HepG2 (cell line): Measurements from ENCODE around the gene TNP2. TPM values are rescaled to one million over a fixed set of nuclear protein-coding genes. Genes with fewer than 3 reads are reported as not detected.

Source experiments
- ARID4A ChIP-seq: sonication (generic); formaldehyde crosslinking; IDR thresholded peaks from 2 replicates; pipeline ENCODE4 v1.5.0; 2020; ENCODE audit warnings: mild to moderate bottlenecking, missing genetic modification reagents, borderline replicate concordance
- DNMT3B ChIP-seq: conservative IDR thresholded peaks from 2 replicates; pipeline ENCODE4 v1.6.1; 2016; ENCODE audit warnings: missing biosample characterization, control low read depth
- FOSL2 ChIP-seq: sonication (generic); formaldehyde crosslinking; IDR thresholded peaks from 2 replicates; pipeline ENCODE4 v1.4.0; 2020; ENCODE audit warnings: missing genetic modification reagents
- GPBP1L1 ChIP-seq: sonication (generic); formaldehyde crosslinking; IDR thresholded peaks from 2 replicates; pipeline ENCODE4 v1.5.0; 2020; ENCODE audit warnings: mild to moderate bottlenecking, missing genetic modification reagents
- MATR3 ChIP-seq: sonication (generic); formaldehyde crosslinking; IDR thresholded peaks from 2 replicates; pipeline ENCODE4 v1.4.0; 2020; ENCODE audit warnings: missing genetic modification reagents
- MED8 ChIP-seq: sonication (generic); formaldehyde crosslinking; IDR thresholded peaks from 2 replicates; pipeline ENCODE4 v1.8.1; 2023; ENCODE audit warnings: mild to moderate bottlenecking, missing genetic modification reagents; ENCODE audit not compliant: insufficient replicate concordance
- MYC ChIP-seq: sonication (generic); formaldehyde crosslinking; IDR thresholded peaks from 2 replicates; pipeline ENCODE4 v1.9.0; 2021; ENCODE audit warnings: missing genetic modification reagents, borderline replicate concordance
- NFE2 ChIP-seq: sonication (generic); formaldehyde crosslinking; IDR thresholded peaks from 2 replicates; pipeline ENCODE4 v1.4.0; 2020; ENCODE audit warnings: missing genetic modification reagents
- SAP130 ChIP-seq: IDR thresholded peaks from 2 replicates; pipeline ENCODE4 v1.6.1; 2016; ENCODE audit warnings: low read depth
- SOX5 ChIP-seq: IDR thresholded peaks from 2 replicates; pipeline ENCODE4 v1.6.1; 2016; ENCODE audit warnings: borderline replicate concordance
- ZBTB43 ChIP-seq: sonication (generic); formaldehyde crosslinking; conservative IDR thresholded peaks from 2 replicates; pipeline ENCODE4 v1.4.0; 2020; ENCODE audit warnings: missing genetic modification reagents
- ZFP82 ChIP-seq: sonication (generic); formaldehyde crosslinking; IDR thresholded peaks from 2 replicates; pipeline ENCODE4 v1.5.1; 2020; ENCODE audit warnings: mild to moderate bottlenecking, missing genetic modification reagents, borderline replicate concordance
- ZNF142 ChIP-seq: sonication (generic); formaldehyde crosslinking; IDR thresholded peaks from 2 replicates; pipeline ENCODE4 v1.4.0; 2020; ENCODE audit warnings: missing genetic modification reagents
- ZNF205 ChIP-seq: IDR thresholded peaks from 2 replicates; pipeline ENCODE4 v1.6.1; 2018; ENCODE audit warnings: missing biosample characterization, missing genetic modification reagents
- ZNF235 ChIP-seq: sonication (generic); formaldehyde crosslinking; IDR thresholded peaks from 2 replicates; pipeline ENCODE4 v1.8.1; 2023; ENCODE audit warnings: mild to moderate bottlenecking, missing genetic modification reagents, borderline replicate concordance
- ZNF576 ChIP-seq: sonication (generic); formaldehyde crosslinking; IDR thresholded peaks from 2 replicates; pipeline ENCODE4 v1.4.0; 2020; ENCODE audit warnings: mild to moderate bottlenecking, missing genetic modification reagents
- ZSCAN31 ChIP-seq: sonication (generic); formaldehyde crosslinking; IDR thresholded peaks from 2 replicates; pipeline ENCODE4 v1.5.0; 2020; ENCODE audit warnings: low read depth, mild to moderate bottlenecking, missing genetic modification reagents
- polyA plus RNA-seq, 8 experiments: library from polyadenylated mRNA; depleted of rRNA in 3 of 8; stranded (reverse) in 7 of 8; unstranded in 1 of 8; fragments of >200 nt; fragmentation: Illumina TruSeq in 4 of 8; extraction: Trizol in 4 of 8; gene quantifications; 2 replicates each; pipeline versions ENCODE4 v1.2.1 to v1.2.3, GENCODE V29; 2011 to 2016; ENCODE audit warnings: low read depth in 4 of 8, missing spikeins in 1 of 8, mixed read lengths in 1 of 8; ENCODE audit not compliant: insufficient read depth in 1 of 8
- total RNA-seq, 5 experiments: library from RNA; depleted of rRNA; stranded (reverse); fragments of >200 nt; fragmentation: Illumina TruSeq; extraction: Trizol; gene quantifications; 2 replicates each; pipeline ENCODE4 v1.2.3, GENCODE V29; 2016; ENCODE audit warnings: low read depth in 1 of 5

Gene TNP2
- total and polyA plus RNA-seq, 2 of the 13 experiments (the other 11 are each of a cell fraction or from before 2014, with no cell fraction given): not detected

GRCh38 chr16:11235703-11235991, 33.5 kb downstream of the TNP2 start (continued):
- TF ChIP-seq ZNF142 (CRISPR knock-in tag) (no peak), DNMT3B (peak; percentile 52; the same call in 1 of the 2 replicates), FOSL2 (CRISPR knock-in tag) (peak; percentile 40; the same call in 1 of the 2 replicates), SAP130 (CRISPR knock-in tag) (peak; percentile 75), NFE2 (CRISPR knock-in tag) (no peak), SOX5 (CRISPR knock-in tag) (peak; percentile 43; the same call in 1 of the 2 replicates), MYC (CRISPR knock-in tag) (no peak), ZBTB43 (CRISPR knock-in tag) (peak; percentile 90), ZSCAN31 (CRISPR knock-in tag) (no peak), GPBP1L1 (CRISPR knock-in tag) (no peak), ZNF576 (no peak), ARID4A (CRISPR knock-in tag) (no peak; the same call in 1 of the 2 replicates), ZNF205 (CRISPR knock-in tag) (0 out of 2 replicates have a peak, but pooled peaks have one; percentile 32), ZNF235 (CRISPR knock-in tag) (no peak), MED8 (CRISPR knock-in tag) (no peak), MATR3 (CRISPR knock-in tag) (no peak), ZFP82 (no peak)
